A673 (cell line): Measurements from ENCODE around the gene AKAP6. TPM values are rescaled to one million over a fixed set of nuclear protein-coding genes. Genes with fewer than 3 reads are reported as not detected.

Experiments
- BruUV-seq: library from RNA; stranded (reverse); fragments of 400-500 nt; replicated peaks from 2 replicates; lab custom pipeline; 2021; lab: Mats Ljungman, UMichigan
- CTCF ChIA-PET: fragments of 300-600 bp; sonication (Branson Sonifier 250); formaldehyde crosslinking; loops from one replicate; lab custom pipeline; 2022; ENCODE audit warnings: antibody characterized with exemption; lab: Charles Lee
- POLR2A ChIA-PET: fragments of 300-600 bp; sonication (Branson Sonifier 250); formaldehyde crosslinking; loops from one replicate; lab custom pipeline; 2022; ENCODE audit warnings: antibody characterized with exemption; ENCODE audit not compliant: low non-redundant PET; lab: Charles Lee
- DNase-seq: peaks from one replicate; pipeline ENCODE4 v3.0.0-alpha.2; 2015; ENCODE audit warnings: low spot score
- H3K27ac ChIP-seq: fragments of 200-600 bp; sonication (generic); 2 replicates; pipeline ENCODE4 v1.5.1; 2016; ENCODE audit warnings: mixed run types, low read depth, mild to moderate bottlenecking, mixed read lengths, antibody characterized with exemption, low read length; ENCODE audit not compliant: poor library complexity, severe bottlenecking
- H3K27me3 ChIP-seq: fragments of 200-600 bp; sonication (generic); replicated peaks from 2 replicates; pipeline ENCODE4 v1.6.1; 2017; ENCODE audit warnings: mixed run types, low read depth, mild to moderate bottlenecking, mixed read lengths, antibody characterized with exemption, low read length; ENCODE audit not compliant: insufficient read depth, poor library complexity
- H3K36me3 ChIP-seq: fragments of 200-600 bp; sonication (generic); 2 replicates; pipeline ENCODE4 v1.6.1; 2016; ENCODE audit warnings: mixed run types, mild to moderate bottlenecking, mixed read lengths, antibody characterized with exemption, low read length; ENCODE audit not compliant: insufficient read depth, poor library complexity, severe bottlenecking
- H3K4me1 ChIP-seq: fragments of 200-600 bp; sonication (generic); 2 replicates; pipeline ENCODE4 v1.6.1; 2017; ENCODE audit warnings: mixed run types, mild to moderate bottlenecking, mixed read lengths, antibody characterized with exemption, low read length; ENCODE audit not compliant: insufficient read depth, poor library complexity, severe bottlenecking
- H3K4me3 ChIP-seq: fragments of 200-600 bp; sonication (generic); 2 replicates; pipeline ENCODE4 v1.5.1; 2016; ENCODE audit warnings: low read depth, mixed run types, mild to moderate bottlenecking, mixed read lengths, low read length; ENCODE audit not compliant: poor library complexity, severe bottlenecking
- H3K9me3 ChIP-seq: fragments of 200-600 bp; sonication (generic); 2 replicates; pipeline ENCODE4 v1.6.1; 2016; ENCODE audit warnings: mixed run types, low read depth, mild to moderate bottlenecking, mixed read lengths, antibody characterized with exemption, low read length; ENCODE audit not compliant: poor library complexity, severe bottlenecking
- EZH2 ChIP-seq: fragments of 200-600 bp; sonication (generic); IDR thresholded peaks from 2 replicates; pipeline ENCODE4 v1.6.1; 2017; ENCODE audit warnings: borderline replicate concordance, low read depth, mild to moderate bottlenecking, mixed read lengths, antibody characterized with exemption, low read length; ENCODE audit not compliant: poor library complexity, severe bottlenecking
- intact Hi-C: fragments of 100-400 bp; cut with micrococcal nuclease; formaldehyde crosslinking; loops from one replicate; pipeline ENCODE4 v1.10.0; 2022; ENCODE audit not compliant: unreplicated experiment
- total RNA-seq: library from RNA; stranded (reverse); gene quantifications from 2 replicates; pipeline ENCODE4 v1.2.3, GENCODE V29; 2021
- TF ChIP-seq, protein P1 (sequence below): fragments of 300-800, 200-600 bp; sonication (generic); conservative IDR thresholded peaks from 2 replicates; pipeline ENCODE4 v1.5.1; 2017; ENCODE audit warnings: low read depth, mild to moderate bottlenecking, antibody characterized with exemption, low read length, moderate library complexity, mixed read lengths

AKAP6 gene
- total RNA-seq, 1 experiment from 2014 or later = 0.73 TPM

DNA sequence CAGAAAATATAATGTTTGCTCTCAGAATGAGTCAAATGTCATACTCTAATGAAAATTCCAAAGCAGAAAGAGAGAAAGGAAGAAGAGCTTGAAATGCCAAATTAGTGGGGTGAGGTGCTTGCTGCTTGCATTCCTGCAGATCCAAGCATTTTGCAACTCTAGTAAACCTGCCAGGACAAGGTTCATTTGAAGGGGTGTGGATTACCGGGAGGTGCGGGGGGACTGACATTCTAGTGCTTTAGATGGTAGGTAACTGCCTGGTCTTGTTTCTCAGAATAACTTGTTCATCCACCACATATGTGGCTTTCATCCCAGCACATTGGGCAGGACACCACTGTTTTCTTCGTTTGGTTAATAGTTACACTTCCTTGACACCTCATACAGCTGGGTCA, 144.4 kb downstream of the AKAP6 start:
- Histone ChIP-seq H3K36me3 (no peaks in the 10 kb centered on the region), H3K9me3 (no peaks in the 10 kb centered on the region), H3K27me3 (no peaks in the 10 kb centered on the region), H3K4me1 (peaks cover 11% of the 10 kb centered on the region), H3K27ac (no peak overlapping the region), H3K4me3 (no peak overlapping the region)
- no TSS peak for BruUV-seq
- TF ChIP-seq, protein P1, sequence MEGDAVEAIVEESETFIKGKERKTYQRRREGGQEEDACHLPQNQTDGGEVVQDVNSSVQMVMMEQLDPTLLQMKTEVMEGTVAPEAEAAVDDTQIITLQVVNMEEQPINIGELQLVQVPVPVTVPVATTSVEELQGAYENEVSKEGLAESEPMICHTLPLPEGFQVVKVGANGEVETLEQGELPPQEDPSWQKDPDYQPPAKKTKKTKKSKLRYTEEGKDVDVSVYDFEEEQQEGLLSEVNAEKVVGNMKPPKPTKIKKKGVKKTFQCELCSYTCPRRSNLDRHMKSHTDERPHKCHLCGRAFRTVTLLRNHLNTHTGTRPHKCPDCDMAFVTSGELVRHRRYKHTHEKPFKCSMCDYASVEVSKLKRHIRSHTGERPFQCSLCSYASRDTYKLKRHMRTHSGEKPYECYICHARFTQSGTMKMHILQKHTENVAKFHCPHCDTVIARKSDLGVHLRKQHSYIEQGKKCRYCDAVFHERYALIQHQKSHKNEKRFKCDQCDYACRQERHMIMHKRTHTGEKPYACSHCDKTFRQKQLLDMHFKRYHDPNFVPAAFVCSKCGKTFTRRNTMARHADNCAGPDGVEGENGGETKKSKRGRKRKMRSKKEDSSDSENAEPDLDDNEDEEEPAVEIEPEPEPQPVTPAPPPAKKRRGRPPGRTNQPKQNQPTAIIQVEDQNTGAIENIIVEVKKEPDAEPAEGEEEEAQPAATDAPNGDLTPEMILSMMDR = no peak
- TF ChIP-seq EZH2 = no peak
- no peak for DNase-seq
- POLR2A ChIA-PET = no interaction called here
- intact Hi-C loops = no loop called here
- CTCF ChIA-PET = interaction anchor here (0.7 kb wide), 1 partner anchor 160 kb away, joined by 3 read pairs; no protein-coding TSS in a partner anchor

DNA sequence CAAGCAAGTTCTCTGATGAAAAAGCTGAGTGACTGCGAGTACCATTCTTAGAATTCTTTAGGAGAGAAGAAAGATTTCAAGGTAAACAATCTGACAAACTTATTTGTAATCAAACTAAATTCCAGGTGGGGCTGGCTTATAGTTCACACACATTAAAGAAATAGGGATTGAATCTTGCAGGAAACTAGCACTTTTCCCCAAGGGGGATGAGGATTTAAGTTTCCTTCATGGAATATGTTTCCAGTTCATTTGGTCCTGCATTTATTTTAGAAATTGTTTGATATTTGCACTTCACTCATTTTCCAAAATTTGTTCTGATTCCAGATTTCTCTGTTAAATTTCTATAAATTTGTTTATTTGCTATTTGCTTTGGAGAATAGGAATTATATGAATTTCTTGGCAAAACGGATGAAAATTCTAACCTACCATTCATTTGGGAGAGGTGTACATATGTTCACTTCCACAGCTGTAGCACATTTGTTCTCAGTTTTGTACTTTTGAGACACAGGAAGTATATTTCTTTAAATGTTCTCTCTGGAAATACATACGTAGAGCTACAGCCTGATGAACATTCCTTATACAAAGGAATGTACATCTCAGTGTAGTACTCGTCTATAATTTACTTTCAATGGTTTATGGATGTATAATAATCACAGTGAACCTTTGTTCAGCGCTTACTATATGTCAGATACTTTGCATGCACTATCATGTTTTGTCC, 145.5 kb downstream of the AKAP6 start:
- POLR2A ChIA-PET = no interaction called here
- BruUV-seq = no TSS peak

DNA sequence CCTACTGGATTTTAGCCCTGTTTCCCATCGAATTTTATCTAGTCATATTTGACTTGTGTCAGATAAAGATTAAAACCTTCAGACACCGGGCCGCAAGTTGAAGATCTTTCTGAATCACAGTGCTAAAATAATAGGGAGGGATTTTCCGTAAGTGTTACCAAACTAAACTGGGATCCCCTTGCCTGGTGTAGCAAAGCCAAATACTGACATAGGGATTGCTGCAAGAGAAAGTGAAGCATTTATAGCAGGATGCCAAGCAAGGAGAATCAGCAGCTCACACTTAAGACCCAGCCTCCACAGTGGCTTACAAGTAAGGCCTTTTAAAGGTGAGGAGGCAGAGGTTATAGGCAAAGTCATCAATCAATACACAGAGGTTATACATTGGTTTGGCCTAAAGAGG, 147.4 kb downstream of the AKAP6 start:
- Histone ChIP-seq H3K4me1 (peaks cover 11% of the 10 kb centered on the region), H3K4me3 (no peak overlapping the region), H3K27ac (no peak overlapping the region), H3K9me3 (no peaks in the 10 kb centered on the region), H3K27me3 (no peaks in the 10 kb centered on the region), H3K36me3 (no peaks in the 10 kb centered on the region)
- no TSS peak for BruUV-seq
- CTCF ChIA-PET = no interaction called here
- DNase-seq = no peak
- POLR2A ChIA-PET = no interaction called here
- intact Hi-C loops = no loop called here
- TF ChIP-seq EZH2 = no peak
- TF ChIP-seq, protein P1 = no peak

More for the DNA sequence above, 145.5 kb downstream of the AKAP6 start:
- intact Hi-C loops = no loop called here
- Histone ChIP-seq H3K27ac (no peak overlapping the region), H3K4me1 (peaks cover 11% of the 10 kb centered on the region), H3K4me3 (no peak overlapping the region), H3K9me3 (no peaks in the 10 kb centered on the region), H3K36me3 (no peaks in the 10 kb centered on the region), H3K27me3 (no peaks in the 10 kb centered on the region)
- CTCF ChIA-PET = interaction anchor here (0.6 to 0.7 kb wide), 2 partner anchors 92 to 484 kb away, joined by 3 read pairs; no protein-coding TSS in a partner anchor
- DNase-seq = no peak
- no peak for TF ChIP-seq EZH2
- TF ChIP-seq, protein P1 = no peak
